ENCODE data around the gene PKIG. TPM values are rescaled to one million over a fixed set of nuclear protein-coding genes. Genes with fewer than 3 reads are reported as not detected.

Gene PKIG
- total and polyA plus RNA-seq, 2 donors (not counting 3 experiments of a cell fraction or from before 2014, with no cell fraction given), result 135 to 167 TPM

DNA sequence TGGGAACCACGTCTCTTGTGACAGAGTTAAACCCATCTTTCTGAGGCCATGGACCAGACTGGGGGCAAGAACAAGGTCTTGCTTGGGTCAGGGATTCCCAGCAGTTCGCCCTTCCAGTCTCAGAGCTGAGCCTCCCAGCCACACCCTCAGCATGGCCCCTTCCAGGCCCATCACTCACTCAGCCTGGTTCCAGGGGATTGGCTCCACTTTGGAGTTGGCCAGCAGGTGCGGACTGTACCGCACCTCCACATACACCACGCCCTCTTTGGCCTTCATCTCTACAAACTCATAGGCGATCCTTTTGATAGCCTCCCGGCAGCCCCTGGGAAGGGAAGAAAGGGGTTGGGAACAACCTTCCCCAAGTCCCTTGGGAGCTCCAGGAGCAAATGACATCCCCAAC is 43.9 kb downstream of the PKIG start:
- no peak for TF ChIP-seq MYC (IDR thresholded peaks at IDR 0.05; ENCODE audit: low read depth, low read length)
- no peak for TF ChIP-seq POLR2A (IDR thresholded peaks at IDR 0.05; ENCODE audit: low read depth, low read length)
- no peak for TF ChIP-seq EZH2 (IDR thresholded peaks at IDR 0.05; ENCODE audit: borderline replicate concordance, low read depth, low read length, severe bottlenecking)
- TF ChIP-seq FOS (IDR thresholded peaks at IDR 0.05; ENCODE audit: borderline replicate concordance, insufficient read depth, low read length), result no peak
- no peak for TF ChIP-seq POLR2AphosphoS5 (IDR thresholded peaks at IDR 0.05; ENCODE audit: insufficient read depth, low read depth, low read length)
- no peak for TF ChIP-seq GATA2 (IDR thresholded peaks at IDR 0.05; ENCODE audit: insufficient read depth, insufficient read length, low read depth, low read length)
- TF ChIP-seq, protein P1, sequence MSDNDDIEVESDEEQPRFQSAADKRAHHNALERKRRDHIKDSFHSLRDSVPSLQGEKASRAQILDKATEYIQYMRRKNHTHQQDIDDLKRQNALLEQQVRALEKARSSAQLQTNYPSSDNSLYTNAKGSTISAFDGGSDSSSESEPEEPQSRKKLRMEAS (IDR thresholded peaks at IDR 0.05; ENCODE audit: insufficient read depth, insufficient read length), result no peak
- no peak for TF ChIP-seq JUN (IDR thresholded peaks at IDR 0.05; ENCODE audit: borderline replicate concordance, insufficient read depth, insufficient read length, low read depth)
- TF ChIP-seq, protein P2, sequence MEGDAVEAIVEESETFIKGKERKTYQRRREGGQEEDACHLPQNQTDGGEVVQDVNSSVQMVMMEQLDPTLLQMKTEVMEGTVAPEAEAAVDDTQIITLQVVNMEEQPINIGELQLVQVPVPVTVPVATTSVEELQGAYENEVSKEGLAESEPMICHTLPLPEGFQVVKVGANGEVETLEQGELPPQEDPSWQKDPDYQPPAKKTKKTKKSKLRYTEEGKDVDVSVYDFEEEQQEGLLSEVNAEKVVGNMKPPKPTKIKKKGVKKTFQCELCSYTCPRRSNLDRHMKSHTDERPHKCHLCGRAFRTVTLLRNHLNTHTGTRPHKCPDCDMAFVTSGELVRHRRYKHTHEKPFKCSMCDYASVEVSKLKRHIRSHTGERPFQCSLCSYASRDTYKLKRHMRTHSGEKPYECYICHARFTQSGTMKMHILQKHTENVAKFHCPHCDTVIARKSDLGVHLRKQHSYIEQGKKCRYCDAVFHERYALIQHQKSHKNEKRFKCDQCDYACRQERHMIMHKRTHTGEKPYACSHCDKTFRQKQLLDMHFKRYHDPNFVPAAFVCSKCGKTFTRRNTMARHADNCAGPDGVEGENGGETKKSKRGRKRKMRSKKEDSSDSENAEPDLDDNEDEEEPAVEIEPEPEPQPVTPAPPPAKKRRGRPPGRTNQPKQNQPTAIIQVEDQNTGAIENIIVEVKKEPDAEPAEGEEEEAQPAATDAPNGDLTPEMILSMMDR (IDR thresholded peaks at IDR 0.05; ENCODE audit: extremely low read depth in 1 of 2, insufficient read depth in 1 of 2, low read depth in 1 of 2, low read length in 2 of 2), result no peak
- dilution Hi-C loops (cut with MboI; ENCODE audit: extremely low pct_ligation_motif_present, low sequenced_read_pairs), result no loop called here
- no TSS peak for BruUV-seq (replicated peaks)

More for the DNA sequence above, 43.9 kb downstream of the PKIG start:
- DNase-seq (ENCODE audit: low read depth, low spot score), result no peak
- FAIRE-seq, result no peak
- no peaks in the 10 kb centered on the region for H4K20me1 ChIP-seq (replicated peaks; ENCODE audit: control insufficient read depth, extremely low read depth, insufficient read depth, low read length)
- H3K4me1 ChIP-seq (ENCODE audit: control insufficient read depth, extremely low read depth, insufficient read depth, low read length), result no peaks in the 10 kb centered on the region
- H3K27ac ChIP-seq (ENCODE audit: insufficient read depth, low read depth, low read length), result no peak overlapping the region
- intact Hi-C loops (cut with micrococcal nuclease), result no loop called here
- H2AFZ ChIP-seq (ENCODE audit: low read depth, low read length), result no peak overlapping the region
- no peaks in the 10 kb centered on the region for H3K79me2 ChIP-seq (ENCODE audit: control insufficient read depth, insufficient read depth, low read length)
- CTCF ChIA-PET, result interaction anchor here (0.5 to 1.2 kb wide), 2 partner anchors 57 to 241 kb away, joined by 3 to 6 read pairs; no protein-coding TSS in a partner anchor
- peaks cover 0 to 3% of the 10 kb centered on the region in 2 experiments for H3K36me3 ChIP-seq (ENCODE audit: control insufficient read depth in 2 of 2, extremely low read depth in 1 of 2, insufficient read depth in 2 of 2, low read length in 2 of 2)
- H3K9me3 ChIP-seq (replicated peaks; ENCODE audit: control insufficient read depth, insufficient read depth, low read length), result no peaks in the 10 kb centered on the region
- no peak overlapping the region for H3K4me3 ChIP-seq (replicated peaks in 1 of 3; ENCODE audit: insufficient read depth in 1 of 3, low read depth in 1 of 3, low read length in 3 of 3)
- H3K9ac ChIP-seq (replicated peaks; ENCODE audit: extremely low read depth, insufficient read depth, low read length), result no peak overlapping the region
- H3K9me1 ChIP-seq (replicated peaks; ENCODE audit: control insufficient read depth, extremely low read depth, insufficient read depth, low read length), result no peaks in the 10 kb centered on the region
- no peak overlapping the region for H3K4me2 ChIP-seq (ENCODE audit: insufficient read depth, low read length)
- no peaks in the 10 kb centered on the region for H3K27me3 ChIP-seq (ENCODE audit: control insufficient read depth in 2 of 2, insufficient read depth in 2 of 2, low read length in 2 of 2)
- POLR2A ChIA-PET, result no interaction called here
